Measurements from ENCODE around the gene ANKLE2.
"Not testable (repeated sequence)": the region's sequence is repeated elsewhere in the genome, so short reads cannot be mapped to it uniquely, and the experiment has no call there.

The ANKLE2 gene

GRCh38 chr12:132783917-132784531 is 22.4 kb upstream of the ANKLE2 start:
- Histone ChIP-seq H3K36me3 (peaks cover 70% of the 10 kb centered on the region), H3K9me3 (ENCODE audit: severe bottlenecking) (no peaks in the 10 kb centered on the region), H3K27me3 (ENCODE audit: insufficient read depth, low read depth, severe bottlenecking) (no peaks in the 10 kb centered on the region), H3K27ac (no peak overlapping the region), H3K4me3 (ENCODE audit: low read depth, low read length) (no peak overlapping the region)
- no peak for TF ChIP-seq CTCF (IDR thresholded peaks at IDR 0.05; ENCODE audit: low read depth, low read length)
- no peak for DNase-seq

GRCh38 chr12:132781938-132782337 is 20.3 kb upstream of the ANKLE2 start:
- H3K27me3 ChIP-seq (ENCODE audit: insufficient read depth, low read depth, severe bottlenecking), result no peaks in the 10 kb centered on the region
- DNase-seq, result no peak
- no peak overlapping the region for H3K27ac ChIP-seq
- peaks cover 78% of the 10 kb centered on the region for H3K36me3 ChIP-seq
- H3K4me3 ChIP-seq (ENCODE audit: low read depth, low read length), result no peak overlapping the region
- no peak for TF ChIP-seq CTCF (IDR thresholded peaks at IDR 0.05; ENCODE audit: low read depth, low read length)
- no peaks in the 10 kb centered on the region for H3K9me3 ChIP-seq (ENCODE audit: severe bottlenecking)

- Histone ChIP-seq H3K27me3 (ENCODE audit: insufficient read depth, low read depth, severe bottlenecking) (no peaks in the 10 kb centered on the region), H3K27ac (no peak overlapping the region), H3K36me3 (peaks cover 76% of the 10 kb centered on the region), H3K9me3 (ENCODE audit: severe bottlenecking) (no peaks in the 10 kb centered on the region), H3K4me3 (ENCODE audit: low read depth, low read length) (no peak overlapping the region)
- no peak for DNase-seq
- no peak for TF ChIP-seq CTCF (IDR thresholded peaks at IDR 0.05; ENCODE audit: low read depth, low read length)
Measured at GRCh38 chr12:132779781-132780353, 18.2 kb upstream of the ANKLE2 start.

GRCh38 chr12:132777614-132778013 is 16.0 kb upstream of the ANKLE2 start:
- H3K27ac ChIP-seq, result no peak overlapping the region
- TF ChIP-seq CTCF (IDR thresholded peaks at IDR 0.05; ENCODE audit: low read depth, low read length), result no peak
- peaks cover 76% of the 10 kb centered on the region for H3K36me3 ChIP-seq
- H3K4me3 ChIP-seq (ENCODE audit: low read depth, low read length), result no peak overlapping the region
- no peaks in the 10 kb centered on the region for H3K27me3 ChIP-seq (ENCODE audit: insufficient read depth, low read depth, severe bottlenecking)
- H3K9me3 ChIP-seq (ENCODE audit: severe bottlenecking), result no peaks in the 10 kb centered on the region
- no peak for DNase-seq

- H3K36me3 ChIP-seq, result peaks cover 72% of the 10 kb centered on the region
- H3K27ac ChIP-seq, result no peak overlapping the region
- no peak overlapping the region for H3K4me3 ChIP-seq (ENCODE audit: low read depth, low read length)
- no peaks in the 10 kb centered on the region for H3K9me3 ChIP-seq (ENCODE audit: severe bottlenecking)
- no peaks in the 10 kb centered on the region for H3K27me3 ChIP-seq (ENCODE audit: insufficient read depth, low read depth, severe bottlenecking)
- DNase-seq, result no peak
- TF ChIP-seq CTCF (IDR thresholded peaks at IDR 0.05; ENCODE audit: low read depth, low read length), result no peak
Measured at GRCh38 chr12:132776816-132777568, 15.4 kb upstream of the ANKLE2 start.

GRCh38 chr12:132776230-132776625 is 14.6 kb upstream of the ANKLE2 start:
- peaks cover 71% of the 10 kb centered on the region for H3K36me3 ChIP-seq
- not testable (repeated sequence) for H3K9me3 ChIP-seq (ENCODE audit: severe bottlenecking); H3K27ac ChIP-seq; H3K27me3 ChIP-seq (ENCODE audit: insufficient read depth, low read depth, severe bottlenecking); DNase-seq; H3K4me3 ChIP-seq (ENCODE audit: low read depth, low read length)

Data from WERI-Rb-1 (cell line).